ENCODE measurements around the gene HSPB2.

HSPB2 gene

DNA sequence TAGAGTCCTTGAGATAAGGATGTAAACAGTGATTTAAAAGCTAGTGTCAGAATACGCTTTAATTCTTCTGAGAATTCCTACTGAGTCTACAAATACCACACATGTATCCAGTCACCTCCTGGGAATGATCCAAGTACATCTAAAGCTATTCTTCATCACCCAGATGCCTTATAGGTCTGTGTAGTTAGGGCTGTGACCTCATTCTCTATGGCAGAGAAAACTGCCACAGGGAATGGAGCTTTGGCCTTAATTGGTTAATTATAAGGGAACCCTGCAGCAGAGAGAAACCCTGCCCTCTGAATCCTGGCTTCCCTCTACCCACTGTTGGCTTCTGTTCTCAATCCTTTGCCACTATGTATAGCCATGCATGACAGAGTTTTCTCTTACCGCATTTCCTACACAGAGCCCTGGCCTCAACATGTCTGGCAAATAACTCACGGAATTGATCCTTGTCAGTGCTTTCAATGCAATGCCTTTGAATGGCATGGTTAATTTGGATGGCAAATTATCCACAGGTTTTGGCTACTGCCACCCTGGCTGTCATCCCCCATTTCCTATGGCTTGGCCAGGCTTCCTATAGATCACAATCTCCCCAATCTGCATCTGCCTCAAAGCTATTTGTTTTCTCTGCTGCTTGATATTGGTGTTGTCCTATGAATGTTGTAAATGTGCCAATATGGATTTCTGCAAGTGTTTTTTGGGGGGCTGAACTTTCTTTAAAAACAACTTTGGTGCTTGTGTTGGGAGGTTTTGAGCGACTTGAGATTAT is 27.5 kb downstream of the HSPB2 start:
- DNase-seq: peak; percentile 94

DNA sequence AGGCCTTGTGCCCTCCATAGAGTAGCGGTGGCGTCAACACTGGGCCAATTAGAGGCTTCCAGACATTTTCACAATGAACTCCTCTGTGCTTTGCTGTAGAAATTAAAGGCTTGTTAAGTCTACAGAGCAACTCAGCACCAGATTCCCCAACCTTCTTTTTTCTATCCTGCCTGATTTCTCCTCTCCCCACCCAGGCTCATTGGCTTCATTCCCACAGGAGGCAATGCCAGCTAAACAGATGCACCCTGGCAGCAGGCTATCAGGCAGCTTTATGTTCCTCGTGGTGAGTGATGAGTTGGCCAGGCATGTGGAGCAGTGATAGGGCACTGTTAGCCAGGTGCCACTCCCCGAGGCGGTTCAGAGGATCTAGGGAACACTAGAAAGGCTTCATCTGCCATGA is 29.4 kb downstream of the HSPB2 start:
- DNase-seq: no peak

DNA sequence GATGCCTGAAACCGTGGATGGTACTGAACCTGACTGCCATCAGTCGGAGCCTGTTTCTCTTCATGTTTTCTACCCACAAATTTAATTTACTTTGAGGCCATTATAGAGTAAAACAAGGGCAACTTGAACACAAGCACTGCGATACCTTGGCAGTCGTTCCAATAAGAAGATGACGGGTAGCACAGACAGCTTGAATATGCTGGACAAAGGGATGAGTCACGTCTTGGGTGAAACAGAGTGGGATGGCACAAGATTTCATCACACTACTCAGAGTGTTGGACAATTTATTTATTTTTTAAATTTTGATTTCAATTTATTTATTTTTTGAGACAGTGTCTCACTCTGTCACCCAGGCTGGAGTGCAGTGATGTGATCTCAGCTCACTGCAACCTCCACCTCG is 30.3 kb downstream of the HSPB2 start:
- peak; percentile 29 for DNase-seq

DNA sequence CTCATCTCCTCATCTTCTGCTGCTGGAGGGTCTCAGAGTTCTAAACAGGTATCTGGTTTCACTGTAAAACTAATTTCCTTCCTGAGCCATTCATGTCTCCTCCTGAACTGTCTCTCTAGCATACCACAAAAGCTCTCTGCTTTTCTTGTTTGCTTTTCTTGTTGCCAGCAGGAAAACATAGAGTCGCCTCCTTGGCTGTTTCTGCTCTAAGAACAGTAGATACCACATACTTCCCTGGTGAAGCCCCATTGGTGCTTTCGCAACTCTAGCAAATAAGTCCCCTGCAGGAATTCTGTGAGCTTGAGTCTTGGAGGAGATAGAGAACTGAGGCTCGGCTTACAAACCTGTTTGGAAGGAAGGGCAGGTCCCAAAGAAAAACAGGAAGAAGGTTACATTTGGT is 31.6 kb downstream of the HSPB2 start:
- DNase-seq: peak; percentile 85

DNA sequence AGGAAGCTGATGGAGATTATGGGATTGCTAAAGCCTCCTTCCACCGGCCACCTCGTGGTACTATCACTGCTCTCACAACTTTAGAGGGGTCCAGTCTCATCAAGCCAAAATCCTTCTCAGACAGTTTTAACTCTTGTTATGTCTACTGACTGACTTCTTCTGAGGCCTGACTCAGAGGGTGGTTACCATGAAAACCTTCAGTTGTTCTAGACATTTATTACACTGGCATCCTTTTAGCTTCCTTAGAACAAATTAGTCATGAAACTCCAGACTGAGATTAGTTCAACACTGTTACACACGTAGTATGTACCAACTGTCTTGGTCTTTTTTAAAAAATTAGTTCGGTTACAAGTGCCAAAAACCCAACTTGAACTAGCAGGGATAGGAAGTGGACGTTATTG is 32.1 kb downstream of the HSPB2 start:
- DNase-seq: peak; percentile 90

DNA sequence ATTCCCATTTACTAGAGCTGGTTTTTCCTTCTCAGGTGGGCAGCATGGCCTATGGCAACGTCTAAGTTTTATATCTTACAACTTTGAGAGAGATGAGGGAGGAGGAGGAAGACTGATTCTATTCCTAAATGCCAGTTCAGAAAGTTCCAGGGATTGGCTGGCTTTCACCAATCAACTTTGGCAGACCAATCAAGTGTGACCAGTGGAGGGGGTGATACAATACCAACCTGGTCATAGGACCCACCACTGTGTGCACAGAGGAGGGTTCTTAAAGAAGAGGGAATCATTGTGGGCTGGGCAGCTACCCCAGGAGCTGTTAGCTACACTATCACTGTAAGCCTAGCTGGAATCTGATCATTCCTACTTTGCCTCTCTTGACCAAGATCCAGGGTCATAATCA is 32.7 kb downstream of the HSPB2 start:
- DNase-seq: no peak

DNA sequence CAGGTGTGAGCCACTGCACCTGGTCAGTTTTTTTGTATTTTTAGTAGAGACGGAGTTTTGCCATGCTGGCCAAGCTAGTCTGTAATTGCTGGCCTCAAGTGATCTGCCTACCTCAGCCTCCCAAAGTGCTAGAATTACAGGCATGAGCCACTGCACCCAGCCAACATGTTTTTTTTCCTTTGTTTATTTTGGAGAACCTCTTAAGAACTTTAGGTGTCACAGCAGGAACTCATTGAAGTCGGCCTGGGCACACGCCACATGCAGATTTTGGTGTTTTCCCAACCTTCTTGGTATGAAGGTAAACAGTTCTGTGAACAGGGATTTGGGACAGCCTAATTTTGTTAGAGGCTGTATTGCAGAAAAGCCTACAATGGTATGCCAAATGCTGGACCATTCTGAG is 34.0 kb downstream of the HSPB2 start:
- no peak for DNase-seq

DNA sequence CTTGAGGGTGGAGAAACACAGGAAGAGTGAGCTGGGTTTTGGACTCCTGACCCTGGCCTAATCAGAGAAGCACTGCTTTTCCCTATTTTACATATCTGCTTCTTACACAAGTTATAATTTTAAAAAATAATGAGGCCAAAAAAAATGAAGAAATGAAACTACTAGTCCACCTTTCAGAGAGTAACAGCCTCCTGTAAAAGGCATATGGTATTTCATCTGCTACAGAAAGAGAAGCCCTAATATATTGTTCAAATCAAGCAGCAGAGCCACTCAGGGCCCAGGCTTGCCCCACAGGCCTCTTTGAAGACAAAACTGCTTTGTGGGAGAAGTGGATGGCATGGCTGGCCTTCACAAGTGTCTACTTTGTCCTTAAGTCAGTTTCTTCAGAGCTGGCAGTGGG is 34.6 kb downstream of the HSPB2 start:
- no peak for DNase-seq

DNA sequence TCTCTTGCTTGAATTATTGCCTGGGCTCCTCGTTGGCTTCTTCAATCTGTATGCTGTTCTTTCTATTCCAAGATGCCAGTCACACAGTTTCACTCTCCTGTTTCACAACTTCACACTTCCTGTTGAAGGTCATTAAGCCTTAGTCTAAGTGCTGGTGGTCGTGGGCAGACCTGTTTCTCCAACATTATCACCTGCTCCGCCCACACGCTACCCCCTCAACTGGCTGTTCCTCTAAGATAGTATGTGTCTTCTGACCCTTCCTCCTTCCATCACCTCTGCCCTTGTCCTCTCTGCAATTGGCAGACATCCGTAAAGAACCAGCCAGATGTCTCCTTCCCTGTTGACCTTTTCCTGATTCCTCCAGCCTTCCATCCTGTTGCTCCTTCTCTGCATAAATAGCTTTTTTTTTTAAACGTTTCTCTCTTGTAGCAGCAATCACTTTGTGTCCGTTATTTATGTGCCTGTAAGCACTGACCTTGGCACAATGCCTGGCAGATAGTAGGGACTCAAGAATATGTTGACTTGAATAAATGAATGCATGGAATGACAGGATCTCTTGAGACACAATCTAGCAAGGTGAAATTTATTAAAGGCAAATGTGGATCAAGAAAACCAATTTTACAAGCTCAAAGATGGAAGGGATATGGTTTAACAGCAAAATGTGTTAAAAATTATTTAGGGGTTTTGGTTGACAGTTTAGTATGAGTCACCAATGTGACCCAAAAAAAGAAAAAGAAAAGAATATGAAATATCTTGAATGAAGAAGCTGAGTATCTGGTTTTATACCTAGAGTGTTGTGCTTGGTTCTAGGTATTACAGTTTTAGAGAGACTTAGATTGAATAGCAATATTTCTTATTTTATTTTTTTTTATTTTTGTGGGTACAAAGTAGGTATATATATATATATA is 37.2 kb downstream of the HSPB2 start:
- no peak for DNase-seq

DNA sequence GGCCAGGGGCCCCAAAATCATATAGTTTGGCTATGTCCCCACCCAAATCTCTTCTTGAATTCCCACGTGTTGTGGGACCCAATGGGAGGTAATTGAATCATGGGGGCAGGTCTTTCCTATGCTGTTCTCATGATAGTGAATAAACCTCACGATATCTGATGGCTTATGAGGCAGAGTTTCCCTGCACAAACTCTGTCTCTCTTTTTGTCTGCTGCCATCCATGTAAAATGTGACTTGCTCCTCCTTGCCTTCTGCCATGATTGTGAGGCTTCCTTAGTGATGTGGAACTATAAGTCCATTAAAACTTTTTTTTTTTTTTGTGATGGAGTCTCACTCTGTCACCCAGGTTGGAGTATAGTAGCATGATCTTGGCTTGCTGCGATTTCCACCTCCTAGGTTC is 39.0 kb downstream of the HSPB2 start:
- no peak for DNase-seq

DNA sequence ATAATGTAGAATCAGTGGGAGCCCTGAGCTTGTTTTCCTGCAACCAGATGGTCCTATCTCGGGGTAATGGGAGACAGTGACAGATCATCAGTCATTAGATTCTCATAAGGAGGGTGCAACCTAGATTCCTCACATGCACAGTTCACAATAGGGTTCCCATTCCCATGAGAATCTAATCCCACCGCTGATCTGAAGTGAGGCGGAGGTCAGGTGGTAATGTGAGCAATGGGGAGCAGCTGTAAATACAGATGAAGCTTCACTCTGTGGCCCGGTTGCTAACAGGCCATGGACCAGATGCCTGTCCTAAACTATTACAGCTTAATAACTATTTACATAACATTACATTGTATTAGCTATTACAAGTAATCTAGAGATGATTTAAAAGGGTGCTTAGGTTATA is 41.6 kb downstream of the HSPB2 start:
- DNase-seq: no peak

DNA sequence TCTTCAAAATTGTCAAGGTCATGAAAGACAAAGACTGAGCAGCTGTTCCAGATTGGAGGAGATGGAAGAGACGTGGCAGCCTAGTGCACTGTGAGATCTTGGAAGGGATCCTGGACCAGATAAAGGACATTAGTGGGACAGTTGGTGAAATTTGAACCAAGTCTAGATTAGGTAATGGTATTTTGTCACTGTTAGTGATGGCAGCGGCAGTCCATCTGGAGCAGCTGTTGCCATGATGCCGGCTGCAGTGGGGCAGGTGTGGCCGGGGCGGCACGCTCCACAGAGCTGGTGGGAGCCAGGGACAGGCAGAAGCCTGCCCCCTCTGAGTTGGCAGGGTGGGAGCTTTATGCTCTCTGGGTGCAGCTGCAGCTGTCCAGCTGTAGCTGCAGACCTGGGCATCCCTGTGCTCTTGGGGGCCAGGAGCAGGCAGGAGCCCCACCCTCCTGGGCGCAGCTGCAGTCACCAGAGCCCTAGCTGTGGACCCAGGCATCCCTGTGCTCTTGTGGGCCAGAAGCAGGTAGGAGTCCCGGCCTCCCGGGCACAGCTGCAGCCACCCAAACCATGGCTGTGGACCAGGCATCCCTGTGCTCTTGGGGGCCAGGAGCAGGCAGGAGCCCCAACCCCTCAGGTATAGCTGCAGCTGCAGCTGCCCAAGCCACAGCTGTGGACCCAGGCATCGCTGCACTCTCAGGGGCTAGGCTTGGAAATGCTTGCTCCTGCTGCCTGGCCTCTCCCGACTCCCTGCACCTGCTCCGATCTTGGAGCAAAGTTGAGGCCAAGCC is 45.3 kb downstream of the HSPB2 start:
- DNase-seq: no peak

DNA sequence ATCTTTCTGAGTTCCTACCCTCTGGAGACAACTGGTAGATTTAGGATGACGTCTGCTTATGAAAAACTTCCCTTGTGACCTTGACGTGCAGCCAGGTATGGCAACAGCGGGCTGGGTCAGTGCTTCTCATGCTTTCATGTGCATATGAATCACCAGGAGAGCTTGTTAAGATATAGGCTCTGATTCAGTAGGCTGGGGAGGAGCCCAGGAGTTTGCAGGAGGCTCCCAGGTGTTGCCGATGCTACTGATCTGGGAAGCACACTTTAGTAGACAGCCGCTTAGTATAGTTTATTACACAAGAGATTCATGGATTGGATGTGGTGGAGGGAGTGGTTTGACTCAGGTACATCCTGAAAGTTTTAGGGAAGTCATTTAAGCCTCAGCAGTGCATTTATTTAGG is 48.4 kb downstream of the HSPB2 start:
- no peak for DNase-seq

DNA sequence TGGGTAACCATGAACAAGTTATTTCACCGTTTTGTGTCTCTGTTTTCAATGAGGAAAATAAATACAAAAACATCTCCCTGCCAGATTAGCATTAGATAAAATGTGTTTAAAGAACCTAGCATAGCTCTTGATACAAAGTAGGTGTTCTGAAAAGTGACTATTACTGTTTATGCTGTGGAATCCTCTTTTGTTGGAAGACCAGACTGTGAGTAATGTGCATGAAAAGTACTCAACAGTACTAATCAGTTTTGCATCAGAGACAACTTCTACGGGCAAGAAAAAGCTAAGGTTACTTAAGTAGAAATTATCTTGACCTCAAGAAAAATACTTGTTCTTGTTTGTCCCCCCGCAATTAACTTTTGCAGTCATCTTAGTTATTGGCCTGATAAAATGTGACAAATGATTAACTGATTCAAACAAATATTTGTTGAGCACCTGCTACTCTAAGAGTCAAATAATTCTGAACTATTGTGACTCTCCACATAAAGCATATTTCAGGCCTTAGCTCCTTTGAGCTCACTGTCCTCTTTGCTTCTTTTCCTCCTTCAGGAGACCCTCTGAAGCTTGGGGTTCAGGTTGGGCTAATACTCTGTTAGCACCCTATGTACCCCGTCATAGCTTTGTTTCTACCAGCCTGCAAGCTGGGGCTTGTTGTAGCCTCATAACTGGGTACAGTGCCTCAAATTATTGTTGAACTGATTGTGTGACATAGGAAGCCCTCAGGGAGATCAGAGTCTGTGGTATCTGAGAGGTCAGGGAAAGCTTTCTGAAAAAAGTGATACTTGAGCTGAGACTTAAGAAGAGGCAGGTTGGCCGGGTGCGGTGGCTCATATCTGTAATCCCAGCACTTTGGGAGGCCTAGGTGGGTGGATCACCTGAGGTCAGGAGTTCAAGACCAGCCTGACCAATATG is 49.1 kb downstream of the HSPB2 start:
- no peak for DNase-seq
